Raji (cell line): Measurements from ENCODE around the gene PTPRM.

Source experiments
- POLR2A ChIP-seq: IDR thresholded peaks from 2 replicates; pipeline ENCODE4 v1.6.1; 2011; ENCODE audit warnings: low read depth, low read length, control low read depth; ENCODE audit not compliant: insufficient read depth

PTPRM gene

DNA sequence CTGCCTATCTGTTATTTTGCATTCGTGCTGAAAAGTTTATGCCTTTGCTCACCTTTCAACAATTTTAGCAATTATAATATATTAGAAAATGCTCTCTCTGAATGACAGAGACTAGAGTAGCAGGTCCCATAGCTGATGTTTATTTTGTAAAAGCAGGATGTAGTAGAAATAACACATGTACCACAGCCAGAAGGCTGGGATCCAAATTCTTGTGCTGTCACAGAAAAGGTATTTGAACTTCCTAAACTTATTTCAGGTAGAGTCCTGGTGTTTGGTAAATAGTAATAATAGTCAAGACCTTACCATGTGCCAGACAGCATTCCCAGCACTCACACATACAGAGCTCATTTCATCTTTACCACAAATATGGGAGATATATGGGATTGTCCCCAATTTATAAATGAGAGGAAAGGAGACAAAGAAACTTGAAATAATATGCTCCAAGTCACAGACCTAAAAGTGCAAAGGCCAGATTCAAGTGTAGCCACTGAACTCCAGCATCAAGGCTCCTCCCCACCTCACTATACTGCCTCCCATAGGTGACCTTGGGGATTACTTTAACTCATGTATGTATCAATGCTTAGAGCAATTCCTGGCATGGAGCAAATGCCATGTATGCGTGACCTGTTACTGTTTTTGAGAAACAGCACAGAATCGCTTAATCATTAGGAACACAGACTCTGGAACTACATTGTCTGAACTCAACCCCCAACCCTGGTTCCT, 757.4 kb downstream of the PTPRM start:
- TF ChIP-seq POLR2A = no peak

- TF ChIP-seq POLR2A = no peak
Observed at GRCh38 chr18:8326763-8327394, 759.8 kb downstream of the PTPRM start.

- TF ChIP-seq POLR2A = no peak
Observed at GRCh38 chr18:8328126-8328525, 761.0 kb downstream of the PTPRM start.

- TF ChIP-seq POLR2A = no peak
Observed at GRCh38 chr18:8329186-8329771, 762.2 kb downstream of the PTPRM start.

DNA sequence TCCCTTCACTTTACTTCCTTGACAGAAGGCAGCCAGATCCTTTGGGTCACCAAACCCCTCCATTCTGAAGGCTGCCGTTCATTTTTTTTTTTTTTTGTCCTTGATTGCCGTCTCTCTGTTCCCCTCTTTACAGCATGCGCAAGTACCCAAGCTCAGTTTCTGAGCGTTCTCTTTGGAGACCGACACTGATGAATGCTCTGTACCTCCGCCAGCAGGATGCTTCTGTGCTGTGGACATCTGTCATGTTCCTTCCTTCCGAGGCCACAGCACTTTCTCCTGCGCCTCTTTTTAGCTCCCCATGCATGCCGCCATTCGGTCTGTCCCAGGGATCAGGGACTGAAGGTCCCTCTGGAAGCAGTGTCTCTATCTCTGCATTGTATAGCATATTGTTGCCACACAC, 763.5 kb downstream of the PTPRM start:
- no peak for TF ChIP-seq POLR2A

- TF ChIP-seq POLR2A = no peak
Observed at GRCh38 chr18:8332286-8332685, 765.2 kb downstream of the PTPRM start.

- TF ChIP-seq POLR2A = no peak
Observed at GRCh38 chr18:8333961-8334360, 766.8 kb downstream of the PTPRM start.

GRCh38 chr18:8337211-8337610, 770.1 kb downstream of the PTPRM start:
- no peak for TF ChIP-seq POLR2A

GRCh38 chr18:8339210-8339609, 772.1 kb downstream of the PTPRM start:
- no peak for TF ChIP-seq POLR2A

DNA sequence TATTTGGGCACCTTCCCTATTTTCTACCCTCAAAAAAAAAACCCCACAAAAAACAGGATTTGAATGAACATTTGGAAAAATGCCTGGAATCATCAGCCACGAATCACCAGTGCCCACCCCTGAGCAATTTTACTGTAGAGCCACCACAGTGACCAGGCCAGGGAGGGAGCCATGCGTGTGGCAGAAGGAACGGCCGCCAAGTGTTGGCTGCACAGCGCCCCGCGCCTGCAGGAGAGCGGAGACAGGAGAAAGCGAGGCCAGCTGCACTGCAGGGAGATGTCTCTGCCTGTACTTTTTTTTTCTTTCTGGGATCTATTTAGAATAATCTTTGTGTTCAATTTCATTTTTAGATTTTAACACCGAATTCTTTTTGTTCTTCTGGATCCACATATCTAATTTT, 772.8 kb downstream of the PTPRM start:
- TF ChIP-seq POLR2A = no peak

DNA sequence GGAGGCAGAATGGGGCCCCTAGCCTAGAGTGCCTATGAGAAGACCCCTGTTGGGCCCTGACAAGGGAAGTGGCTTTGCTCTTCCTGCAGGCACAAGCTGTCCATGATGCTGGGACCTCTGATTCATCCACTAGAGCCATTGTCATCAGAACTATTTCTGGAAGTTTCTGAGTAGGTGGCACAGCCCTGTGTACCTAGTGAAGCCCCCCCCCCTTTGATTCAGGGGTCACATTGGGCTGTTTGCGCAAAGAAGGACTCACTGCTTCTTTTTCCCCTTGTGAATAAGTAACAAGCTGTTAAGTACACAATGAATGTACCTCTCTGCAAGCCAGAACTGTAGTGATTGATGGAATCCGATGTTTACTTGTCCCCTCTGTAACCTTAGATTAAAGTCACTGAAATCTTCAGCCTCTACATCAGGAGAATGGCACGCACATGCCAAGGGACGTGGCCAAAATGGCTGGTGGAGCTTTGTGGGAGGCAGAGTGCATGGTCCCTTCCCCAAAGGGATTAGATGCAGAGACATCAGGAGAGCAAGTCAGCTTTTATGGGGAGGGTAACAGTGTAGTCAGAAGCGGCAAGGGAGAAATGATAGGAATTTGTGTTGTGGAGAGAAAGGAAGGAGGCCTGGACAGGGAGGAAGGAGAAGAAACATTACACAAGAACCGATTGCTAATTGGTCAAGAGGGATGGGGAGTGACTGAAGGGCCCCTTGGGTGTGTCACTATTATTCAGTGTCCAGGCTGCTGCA, 774.5 kb downstream of the PTPRM start:
- TF ChIP-seq POLR2A = no peak

DNA sequence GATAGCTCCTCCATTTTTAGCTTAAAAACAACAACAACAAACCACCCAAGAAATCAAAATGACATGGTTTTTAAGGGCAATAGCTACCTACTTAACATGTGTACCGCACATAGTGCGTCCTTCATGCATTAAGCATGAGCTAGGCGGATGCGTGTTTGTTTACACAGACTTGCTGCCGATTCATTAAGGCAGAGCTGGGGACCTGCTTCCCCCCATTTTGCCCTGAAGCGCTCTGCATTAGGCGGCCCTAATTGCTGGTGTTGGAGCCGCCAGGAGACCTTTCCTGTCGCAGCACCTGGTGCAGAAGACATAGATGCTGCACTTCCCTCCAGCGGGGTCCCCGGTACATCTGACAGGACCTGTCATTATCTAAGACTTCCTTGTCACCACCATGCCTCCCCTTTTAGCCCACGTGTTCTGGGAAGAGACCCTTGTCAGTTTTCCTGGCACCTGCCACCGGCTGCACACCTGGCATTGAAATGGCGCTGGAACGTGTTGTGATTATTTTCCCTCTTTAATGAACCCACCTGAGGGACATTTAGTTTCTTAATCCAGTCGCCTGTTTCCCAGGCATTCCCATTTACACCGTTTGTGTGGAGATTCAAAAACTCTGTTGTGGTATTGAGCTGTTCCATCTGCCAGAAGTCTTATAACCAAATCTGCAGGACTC, 781.1 kb downstream of the PTPRM start:
- no peak for TF ChIP-seq POLR2A

DNA sequence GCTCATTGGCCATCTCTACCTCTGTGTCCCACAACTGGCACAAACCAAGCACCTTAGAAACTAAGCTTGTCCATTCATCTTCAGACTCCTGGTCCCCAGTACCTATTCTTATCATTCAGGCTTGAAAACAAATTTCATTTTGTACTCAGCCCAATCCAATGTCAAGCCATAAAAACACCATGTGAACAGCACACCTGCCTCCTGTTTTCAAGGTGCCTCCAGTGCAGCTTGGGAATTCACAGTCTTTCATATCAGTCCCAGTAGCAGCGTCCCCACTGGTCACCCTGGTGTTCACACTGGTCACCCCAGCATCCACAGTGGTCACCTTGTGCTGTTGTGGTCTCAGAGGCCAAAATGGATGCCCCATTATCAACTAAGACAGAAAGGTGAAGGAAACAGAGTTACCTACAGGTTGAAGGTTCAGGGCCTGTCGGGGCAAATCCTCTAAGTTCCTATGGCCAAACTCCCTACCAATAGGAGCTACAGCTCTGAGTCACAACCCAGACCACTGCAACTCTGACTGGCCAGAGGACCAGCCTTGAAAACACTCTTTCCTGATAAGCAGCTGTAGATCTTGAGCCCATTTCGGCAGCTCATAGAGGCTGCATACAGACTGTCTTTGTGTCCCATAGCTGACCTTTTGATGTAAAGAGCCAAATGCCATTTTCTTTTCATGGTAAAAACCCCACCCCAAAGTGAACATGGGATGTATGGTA, 782.6 kb downstream of the PTPRM start:
- no peak for TF ChIP-seq POLR2A

DNA sequence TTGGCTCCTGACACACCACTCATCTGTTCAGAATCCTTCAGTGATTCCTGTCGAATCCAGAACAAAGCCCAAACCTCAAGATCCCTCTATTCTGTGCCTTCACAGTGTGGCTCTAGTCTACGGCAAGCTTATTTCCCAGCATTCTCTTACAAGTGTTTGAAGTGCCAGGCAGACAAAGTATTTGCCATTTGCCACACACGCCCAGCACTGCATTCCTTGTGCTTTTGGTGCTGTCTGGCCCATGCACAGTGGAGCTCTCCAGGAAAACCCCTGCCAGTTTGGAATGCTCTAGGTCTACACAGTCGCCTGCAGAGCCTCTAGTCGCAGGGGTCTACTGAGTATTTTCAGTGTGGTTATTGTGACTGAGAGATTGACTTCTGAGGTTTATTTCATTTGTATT, 783.5 kb downstream of the PTPRM start:
- TF ChIP-seq POLR2A = no peak

GRCh38 chr18:8351161-8351560, 784.0 kb downstream of the PTPRM start:
- no peak for TF ChIP-seq POLR2A

- no peak for TF ChIP-seq POLR2A
Observed at GRCh38 chr18:8354304-8354703, 787.2 kb downstream of the PTPRM start.
